CD4-positive, alpha-beta T cell (primary cell): ENCODE measurements around the gene CACNA2D4. TPM values are rescaled to one million over a fixed set of nuclear protein-coding genes. Genes with fewer than 3 reads are reported as not detected.

ENCODE experiments used
- ATAC-seq: fragments of 200-7000 bp; cut with Tn5 transposase; one replicate; pipeline ENCODE4 v1.10.0; 2022; ENCODE audit warnings: mild to moderate bottlenecking; ENCODE audit not compliant: poor library complexity
- CTCF ChIA-PET: fragments of 350-600 bp; sonication (Branson Sonifier 250); formaldehyde crosslinking; loops from one replicate; lab custom pipeline; 2021; ENCODE audit warnings: antibody characterized with exemption, inconsistent platforms; lab: Charles Lee
- POLR2A ChIA-PET: fragments of 350-600 bp; sonication (Branson Sonifier 250); formaldehyde crosslinking; loops from one replicate; lab custom pipeline; 2021; ENCODE audit warnings: antibody characterized with exemption, inconsistent platforms; lab: Charles Lee
- DNase-seq, 14 experiments: peaks; one replicate each; pipeline ENCODE4 v3.0.0-alpha.2; 2013 to 2020; ENCODE audit warnings: mixed read lengths in 2 of 14
- H3K27ac ChIP-seq, 2 donors: one replicate each; pipeline versions ENCODE4 v1.5.1 to v1.7.0; 2013; ENCODE audit warnings: low read length in 2 of 2, low read depth in 1 of 2, mild to moderate bottlenecking in 1 of 2
- H3K27me3 ChIP-seq, 2 experiments: 1 replicate in 1 of 2; 2 replicates in 1 of 2; pipeline versions ENCODE4 v1.6.1 to v1.7.0; 2013; ENCODE audit warnings: low read length in 2 of 2, control low read depth in 1 of 2, mild to moderate bottlenecking in 1 of 2, moderate library complexity in 1 of 2; ENCODE audit not compliant: insufficient read depth in 2 of 2, control insufficient read depth in 1 of 2
- H3K36me3 ChIP-seq: one replicate; pipeline ENCODE4 v1.6.1; 2013; ENCODE audit warnings: low read length, control low read depth; ENCODE audit not compliant: insufficient read depth
- H3K4me1 ChIP-seq: one replicate; pipeline ENCODE4 v1.6.1; 2013; ENCODE audit warnings: low read length, control low read depth; ENCODE audit not compliant: insufficient read depth
- H3K4me3 ChIP-seq: one replicate; pipeline ENCODE4 v1.5.1; 2013; ENCODE audit warnings: mild to moderate bottlenecking, low read length, moderate library complexity
- H3K9me3 ChIP-seq, 2 experiments: 1 replicate in 1 of 2; 2 replicates in 1 of 2; pipeline versions ENCODE4 v1.6.1 to v1.7.0; 2013; ENCODE audit warnings: low read length in 2 of 2, mild to moderate bottlenecking in 2 of 2, control low read depth in 1 of 2, moderate library complexity in 1 of 2; ENCODE audit not compliant: control insufficient read depth in 1 of 2, insufficient read depth in 1 of 2
- H3K27ac Mint-ChIP-seq: one replicate; pipeline ENCODE4 v1.8.0; 2020; ENCODE audit warnings: mixed read lengths
- H3K27me3 Mint-ChIP-seq: one replicate; pipeline ENCODE4 v1.8.0; 2021; ENCODE audit warnings: mixed read lengths
- H3K36me3 Mint-ChIP-seq: one replicate; pipeline ENCODE4 v1.8.0; 2021; ENCODE audit warnings: low read depth, mixed read lengths
- H3K4me1 Mint-ChIP-seq: one replicate; pipeline ENCODE4 v1.8.0; 2021; ENCODE audit warnings: low read depth, mixed read lengths
- H3K4me3 Mint-ChIP-seq: one replicate; pipeline ENCODE4 v1.8.0; 2020; ENCODE audit warnings: mild to moderate bottlenecking, mixed read lengths
- H3K9me3 Mint-ChIP-seq: one replicate; pipeline ENCODE4 v1.8.0; 2020; ENCODE audit warnings: mixed read lengths
- CTCF ChIP-seq: fragments of 200-600 bp; IDR thresholded peaks from one replicate; pipeline ENCODE4 v1.8.0; 2022; ENCODE audit warnings: antibody characterized with exemption, mild to moderate bottlenecking
- intact Hi-C, 2 experiments: fragments of 100-400 bp; cut with DNase I in 1 of 2; cut with micrococcal nuclease in 1 of 2; formaldehyde crosslinking; loops; one replicate each; pipeline versions ENCODE4 v1.15.1 to v1.9.0; 2023 to 2025; cut with DNase I, micrococcal nuclease
- total RNA-seq, 174 experiments: library from RNA in 2 of 174; stranded (reverse) in 2 of 174; gene quantifications; one replicate each; pipeline ENCODE4 v1.2.3 and lab custom pipeline; 2021 to 2026

The CACNA2D4 gene
- total RNA-seq, 2 experiments from 2014 or later = 10.5 to 11.3 TPM

DNA sequence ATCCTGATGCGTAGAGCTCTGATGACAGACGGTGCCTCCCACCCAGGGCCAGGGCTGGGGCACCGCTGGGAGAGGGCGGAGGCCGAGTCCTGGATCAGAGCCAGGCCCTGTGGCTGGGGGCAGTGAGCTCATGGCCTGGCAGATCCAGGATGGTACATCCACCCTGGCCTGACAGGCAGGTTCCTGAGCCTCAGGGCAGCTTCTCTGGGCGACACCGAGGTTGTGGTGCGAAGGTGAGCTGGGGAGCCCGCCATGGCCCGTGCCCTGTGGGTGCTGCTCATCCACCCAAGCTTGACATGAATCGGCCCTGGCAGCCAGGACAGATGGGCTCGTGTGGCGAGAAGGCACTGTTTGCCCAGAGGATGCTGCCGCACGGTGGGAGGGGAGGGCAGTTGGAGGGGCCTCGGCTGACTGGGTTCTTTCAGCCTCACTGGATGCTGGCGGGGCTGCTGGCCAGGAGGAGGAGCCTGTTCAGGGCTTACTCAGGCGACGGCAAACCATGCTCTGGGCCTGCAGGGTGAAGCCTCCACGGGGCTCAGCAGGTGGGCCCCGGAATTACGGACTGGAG, 81.5 kb downstream of the CACNA2D4 start:
- no peak for ATAC-seq
- no peaks in the 10 kb centered on the region for H3K9me3 Mint-ChIP-seq
- no peak overlapping the region for H3K27ac ChIP-seq
- TF ChIP-seq CTCF = no peak
- no peaks in the 10 kb centered on the region for H3K36me3 ChIP-seq
- no peak overlapping the region for H3K4me3 Mint-ChIP-seq
- POLR2A ChIA-PET = no interaction called here
- no peaks in the 10 kb centered on the region for H3K4me1 Mint-ChIP-seq
- H3K4me1 ChIP-seq = no peaks in the 10 kb centered on the region
- no peaks in the 10 kb centered on the region for H3K36me3 Mint-ChIP-seq
- peaks cover 23% of the 10 kb centered on the region for H3K27me3 Mint-ChIP-seq
- intact Hi-C loops = no loop called here
- no peak for DNase-seq
- no peak overlapping the region for H3K27ac Mint-ChIP-seq
- H3K27me3 ChIP-seq = peaks cover 5 to 8% of the 10 kb centered on the region in 2 experiments
- no peak overlapping the region for H3K4me3 ChIP-seq
- no peaks in the 10 kb centered on the region for H3K9me3 ChIP-seq
- CTCF ChIA-PET = no interaction called here

- no peaks in the 10 kb centered on the region for H3K9me3 Mint-ChIP-seq
- CTCF ChIA-PET = no interaction called here
- no peak for TF ChIP-seq CTCF
Observed at GRCh38 chr12:1836241-1836803, 82.1 kb downstream of the CACNA2D4 start.

GRCh38 chr12:1835211-1836131, 83.0 kb downstream of the CACNA2D4 start:
- ChIA-PET CTCF (no interaction called here), POLR2A (no interaction called here)
- no peak for DNase-seq
- ATAC-seq = no peak
- Mint-ChIP-seq H3K4me1 (no peaks in the 10 kb centered on the region), H3K9me3 (no peaks in the 10 kb centered on the region), H3K27ac (no peak overlapping the region), H3K36me3 (no peaks in the 10 kb centered on the region), H3K4me3 (no peak overlapping the region), H3K27me3 (peaks cover 26% of the 10 kb centered on the region)
- H3K27ac ChIP-seq = no peak overlapping the region
- intact Hi-C loops = no loop called here
- TF ChIP-seq CTCF = no peak
- H3K9me3 ChIP-seq = peaks cover 0 to 10% of the 10 kb centered on the region in 2 experiments
- no peaks in the 10 kb centered on the region for H3K4me1 ChIP-seq
- no peaks in the 10 kb centered on the region for H3K36me3 ChIP-seq
- peaks cover 10 to 13% of the 10 kb centered on the region in 2 experiments for H3K27me3 ChIP-seq
- H3K4me3 ChIP-seq = no peak overlapping the region

More at GRCh38 chr12:1836241-1836803, 82.1 kb downstream of the CACNA2D4 start:
- no peaks in the 10 kb centered on the region for H3K4me1 ChIP-seq
- H3K9me3 ChIP-seq = peaks cover 0 to 1% of the 10 kb centered on the region in 2 experiments
- no peak overlapping the region for H3K27ac Mint-ChIP-seq
- no peak overlapping the region for H3K27ac ChIP-seq
- H3K36me3 ChIP-seq = no peaks in the 10 kb centered on the region
- H3K4me3 ChIP-seq = no peak overlapping the region
- POLR2A ChIA-PET = no interaction called here
- ATAC-seq = no peak
- H3K4me3 Mint-ChIP-seq = no peak overlapping the region
- DNase-seq = no peak
- H3K27me3 ChIP-seq = peaks cover 5 to 9% of the 10 kb centered on the region in 2 experiments
- no peaks in the 10 kb centered on the region for H3K4me1 Mint-ChIP-seq
- intact Hi-C loops = no loop called here
- H3K27me3 Mint-ChIP-seq = peaks cover 26% of the 10 kb centered on the region
- H3K36me3 Mint-ChIP-seq = no peaks in the 10 kb centered on the region
